Bronchial epithelial cell (primary cell): ENCODE measurements around the gene ECHDC3. TPM values are rescaled to one million over a fixed set of nuclear protein-coding genes. Genes with fewer than 3 reads are reported as not detected.

ENCODE experiments used
- DNase-seq: peaks from one replicate; pipeline ENCODE4 v3.0.0-alpha.2; 2010; ENCODE audit warnings: low read depth
- FAIRE-seq: peaks from 2 replicates; lab custom pipeline; 2011; peaks lifted over from hg19 to GRCh38; lab: Jason Lieb, UNC
- H3K27me3 ChIP-seq: 2 replicates; pipeline ENCODE4 v1.5.1; 2011; ENCODE audit warnings: low read length; ENCODE audit not compliant: control insufficient read depth, insufficient read depth
- H3K36me3 ChIP-seq: 2 replicates; pipeline ENCODE4 v1.5.1; 2011; ENCODE audit warnings: low read length; ENCODE audit not compliant: control insufficient read depth, insufficient read depth
- H3K4me3 ChIP-seq: 2 replicates; pipeline ENCODE4 v1.5.1; 2011; ENCODE audit warnings: mild to moderate bottlenecking, low read depth, low read length, control low read depth
- total RNA-seq: library from RNA; depleted of rRNA; stranded (reverse); fragments of >200 nt; gene quantifications from 2 replicates; pipeline ENCODE4 v1.2.1, GENCODE V29; 2014
- TF ChIP-seq, protein P1 (sequence below): IDR thresholded peaks from 2 replicates; pipeline ENCODE4 v1.5.1; 2011; ENCODE audit warnings: mild to moderate bottlenecking, moderate library complexity, low read length, control low read depth, inconsistent platforms; ENCODE audit not compliant: insufficient read depth, severe bottlenecking

The ECHDC3 gene
- total RNA-seq, 1 donor from 2014 or later: 1.6 TPM

DNA sequence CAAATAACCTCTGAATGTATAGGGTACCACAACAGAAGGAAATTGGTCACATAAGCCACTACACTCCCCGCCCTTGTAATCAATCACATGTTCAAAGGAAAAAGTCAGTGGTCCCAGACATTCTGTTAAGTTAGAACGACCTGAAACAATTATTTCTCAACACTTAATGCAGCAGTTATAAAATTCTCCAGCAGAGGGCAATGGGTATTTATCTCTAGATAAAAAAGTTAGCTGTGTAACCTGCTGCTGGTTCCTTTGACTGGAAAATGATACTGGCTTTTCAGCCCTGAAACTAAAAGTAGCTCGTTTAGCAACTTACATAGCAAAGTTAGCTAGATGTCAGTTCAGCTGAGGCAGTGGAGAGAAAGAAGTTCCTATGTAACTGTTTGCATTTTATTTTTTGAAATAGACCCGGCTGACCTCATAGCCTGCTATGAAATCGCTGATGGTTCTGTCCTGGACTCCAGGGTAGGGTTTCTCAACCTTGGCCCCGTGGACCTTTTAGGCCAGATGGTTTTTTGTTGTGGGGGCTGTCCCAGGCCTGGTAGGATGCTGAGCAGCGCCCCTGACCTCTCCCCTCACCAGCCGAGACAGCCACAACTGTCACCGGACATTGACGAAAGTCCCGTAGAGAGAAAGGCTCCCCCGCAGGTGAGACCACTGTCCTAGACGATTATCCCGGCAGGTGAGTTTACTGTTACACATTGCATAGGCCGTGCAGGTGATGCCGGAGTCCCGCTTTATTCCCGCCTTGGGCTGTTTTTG is 40.8 kb downstream of the ECHDC3 start:
- Histone ChIP-seq H3K4me3 (no peak overlapping the region), H3K36me3 (no peaks in the 10 kb centered on the region), H3K27me3 (no peaks in the 10 kb centered on the region)
- TF ChIP-seq, protein P1, sequence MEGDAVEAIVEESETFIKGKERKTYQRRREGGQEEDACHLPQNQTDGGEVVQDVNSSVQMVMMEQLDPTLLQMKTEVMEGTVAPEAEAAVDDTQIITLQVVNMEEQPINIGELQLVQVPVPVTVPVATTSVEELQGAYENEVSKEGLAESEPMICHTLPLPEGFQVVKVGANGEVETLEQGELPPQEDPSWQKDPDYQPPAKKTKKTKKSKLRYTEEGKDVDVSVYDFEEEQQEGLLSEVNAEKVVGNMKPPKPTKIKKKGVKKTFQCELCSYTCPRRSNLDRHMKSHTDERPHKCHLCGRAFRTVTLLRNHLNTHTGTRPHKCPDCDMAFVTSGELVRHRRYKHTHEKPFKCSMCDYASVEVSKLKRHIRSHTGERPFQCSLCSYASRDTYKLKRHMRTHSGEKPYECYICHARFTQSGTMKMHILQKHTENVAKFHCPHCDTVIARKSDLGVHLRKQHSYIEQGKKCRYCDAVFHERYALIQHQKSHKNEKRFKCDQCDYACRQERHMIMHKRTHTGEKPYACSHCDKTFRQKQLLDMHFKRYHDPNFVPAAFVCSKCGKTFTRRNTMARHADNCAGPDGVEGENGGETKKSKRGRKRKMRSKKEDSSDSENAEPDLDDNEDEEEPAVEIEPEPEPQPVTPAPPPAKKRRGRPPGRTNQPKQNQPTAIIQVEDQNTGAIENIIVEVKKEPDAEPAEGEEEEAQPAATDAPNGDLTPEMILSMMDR: peak; percentile 45
- peak; percentile 73 for DNase-seq
- no peak for FAIRE-seq

DNA sequence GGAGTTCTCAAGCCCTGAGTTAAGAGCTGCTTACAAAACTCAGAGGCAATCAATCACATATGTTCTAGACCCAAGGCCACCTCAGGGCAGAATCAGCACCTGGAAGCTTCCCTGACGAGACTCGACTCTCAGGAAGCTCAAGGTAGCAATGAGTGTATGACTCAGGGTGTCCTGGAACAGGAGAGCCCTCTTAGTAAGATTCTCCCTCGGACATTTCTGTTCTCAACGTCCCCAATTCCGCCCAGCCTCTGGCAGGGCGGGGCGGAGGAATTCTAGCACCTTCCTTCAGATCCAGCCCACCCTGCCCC is 41.3 kb downstream of the ECHDC3 start:
- no peak for FAIRE-seq
- H3K4me3 ChIP-seq: no peak overlapping the region
- H3K36me3 ChIP-seq: no peaks in the 10 kb centered on the region
- TF ChIP-seq, protein P1: no peak
- no peaks in the 10 kb centered on the region for H3K27me3 ChIP-seq
- DNase-seq: peak; percentile 61

DNA sequence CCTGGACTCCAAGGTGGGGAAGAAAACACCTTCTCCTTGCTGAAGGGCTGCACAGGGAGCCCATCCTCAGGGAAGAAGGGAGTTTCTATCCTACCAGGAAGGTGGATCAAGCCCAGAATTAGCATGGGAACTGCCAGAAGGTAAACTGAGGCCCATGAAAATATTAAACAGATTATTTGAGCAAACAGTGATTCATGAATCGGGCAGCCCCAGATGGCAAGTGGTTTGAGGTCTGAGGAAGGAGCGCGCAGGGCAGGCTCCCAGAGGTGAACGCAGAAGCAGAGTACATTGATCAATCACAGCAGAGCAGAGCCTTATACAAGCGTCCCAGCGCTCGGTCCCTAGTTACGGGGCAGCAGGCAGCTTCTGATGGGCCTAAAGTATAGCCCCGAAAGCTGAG is 45.2 kb downstream of the ECHDC3 start:
- DNase-seq (no peak), FAIRE-seq (no peak)
- TF ChIP-seq, protein P1: no peak
- Histone ChIP-seq H3K4me3 (no peak overlapping the region), H3K27me3 (no peaks in the 10 kb centered on the region), H3K36me3 (no peaks in the 10 kb centered on the region)

DNA sequence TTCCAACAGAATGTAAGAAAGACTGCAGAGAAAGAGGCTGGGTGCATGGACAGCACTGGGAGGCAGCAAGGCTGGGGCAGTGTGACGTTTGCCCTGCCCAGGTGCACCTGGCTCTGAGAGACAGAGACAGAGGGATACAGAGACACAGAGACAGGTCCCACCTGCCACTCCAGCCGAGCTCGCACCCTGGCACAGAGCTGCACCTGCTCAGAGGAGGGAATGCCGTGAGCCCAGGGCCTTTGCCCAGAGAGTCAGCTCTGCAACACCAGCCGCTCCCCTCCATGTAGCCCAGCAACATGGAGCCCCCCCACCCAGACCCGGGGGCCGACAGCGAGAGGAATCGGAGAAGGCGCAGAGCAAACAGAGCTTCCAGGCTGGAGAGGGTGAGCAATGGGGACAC is 45.7 kb downstream of the ECHDC3 start:
- DNase-seq (no peak), FAIRE-seq (no peak)
- Histone ChIP-seq H3K4me3 (no peak overlapping the region), H3K36me3 (no peaks in the 10 kb centered on the region), H3K27me3 (no peaks in the 10 kb centered on the region)
- TF ChIP-seq, protein P1: no peak

DNA sequence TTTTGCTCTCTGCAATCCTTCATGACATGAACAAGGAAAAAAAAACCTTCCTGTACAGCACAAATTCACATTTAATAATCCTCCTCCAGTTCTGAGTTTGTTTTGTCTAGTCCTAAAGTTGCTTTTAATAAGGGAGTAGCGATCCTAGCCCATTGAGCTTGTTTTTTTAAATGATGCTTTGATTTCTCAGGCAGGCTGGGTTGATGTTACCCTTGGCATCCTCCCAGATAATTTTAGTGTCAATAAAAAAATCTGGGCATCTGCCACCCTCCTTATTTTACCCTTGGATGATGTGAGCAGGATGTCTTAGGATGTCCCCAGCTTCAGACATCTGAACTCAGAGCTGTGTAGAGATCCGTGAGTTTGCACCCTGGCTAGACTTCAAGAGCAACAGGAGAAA is 47.1 kb downstream of the ECHDC3 start:
- no peak for FAIRE-seq
- H3K4me3 ChIP-seq: no peak overlapping the region
- TF ChIP-seq, protein P1: no peak
- no peaks in the 10 kb centered on the region for H3K27me3 ChIP-seq
- no peak for DNase-seq
- no peaks in the 10 kb centered on the region for H3K36me3 ChIP-seq

DNA sequence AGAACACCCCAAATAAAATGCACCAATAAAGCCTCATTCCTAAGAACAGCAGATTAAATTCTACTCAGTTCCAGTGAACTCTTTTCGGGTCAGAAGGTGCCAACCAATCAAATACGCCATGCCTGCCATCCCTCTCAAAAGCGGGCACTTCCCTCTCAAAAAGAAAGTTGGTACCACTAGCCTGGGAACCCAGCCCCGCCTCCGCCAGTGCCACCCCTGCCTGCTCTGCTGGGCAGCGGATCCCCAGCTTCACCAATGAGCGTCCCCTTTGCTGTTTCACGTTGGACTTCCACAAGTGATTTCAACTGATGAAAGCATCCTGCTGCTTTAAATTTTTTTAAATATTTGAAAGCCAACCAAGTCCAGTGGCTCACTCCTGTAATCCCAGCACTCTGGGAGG is 47.8 kb downstream of the ECHDC3 start:
- FAIRE-seq: no peak
- Histone ChIP-seq H3K4me3 (no peak overlapping the region), H3K36me3 (no peaks in the 10 kb centered on the region), H3K27me3 (no peaks in the 10 kb centered on the region)
- TF ChIP-seq, protein P1: no peak
- no peak for DNase-seq
